DMS153 treated with DMSO at 0.1 percent for 48 hours (cell line): ENCODE measurements around the gene BRPF1.
"Not testable (repeated sequence)": the region's sequence is repeated elsewhere in the genome, so short reads cannot be mapped to it uniquely, and the experiment has no call there.

Experiments
- DNase-seq: peaks from one replicate; lab custom pipeline; 2025; ENCODE audit not compliant: unreplicated experiment; lab: John Stamatoyannopoulos, UW

Gene BRPF1

GRCh38 chr3:9767418-9767817 is 35.9 kb downstream of the BRPF1 start:
- no peak for DNase-seq

- DNase-seq = no peak
These were observed 36.7 kb downstream of the BRPF1 start for GRCh38 chr3:9768141-9768775.

GRCh38 chr3:9769012-9769411 is 37.5 kb downstream of the BRPF1 start:
- DNase-seq = no peak

GRCh38 chr3:9769426-9770275 is 38.1 kb downstream of the BRPF1 start, which contains the start of gene CAMK1:
CAMK1 (minus strand) TSS chr3:9769947; CDS start chr3:9767749, 2,198 bp downstream.
- peak; percentile 3 for DNase-seq

GRCh38 chr3:9770276-9770812 is 38.8 kb downstream of the BRPF1 start:
- no peak for DNase-seq

- DNase-seq = not testable (repeated sequence)
These were observed 39.5 kb downstream of the BRPF1 start for GRCh38 chr3:9771007-9771406.

- no peak for DNase-seq
These were observed 45.6 kb downstream of the BRPF1 start for GRCh38 chr3:9776896-9777693.

GRCh38 chr3:9777694-9778021 is 46.1 kb downstream of the BRPF1 start:
- no peak for DNase-seq

GRCh38 chr3:9778143-9779074 is 46.9 kb downstream of the BRPF1 start:
- no peak for DNase-seq

GRCh38 chr3:9779075-9779593 is 47.6 kb downstream of the BRPF1 start:
- DNase-seq = no peak

GRCh38 chr3:9779721-9780457 is 48.4 kb downstream of the BRPF1 start:
- no peak for DNase-seq

- no peak for DNase-seq
These were observed 48.9 kb downstream of the BRPF1 start for GRCh38 chr3:9780458-9780812.

- no peak for DNase-seq
These were observed 49.4 kb downstream of the BRPF1 start for GRCh38 chr3:9780910-9781309.

GRCh38 chr3:9781551-9781950 is 50.0 kb downstream of the BRPF1 start:
- no peak for DNase-seq

- no peak for DNase-seq
These were observed 50.6 kb downstream of the BRPF1 start for GRCh38 chr3:9781978-9782603.

- no peak for DNase-seq
These were observed 51.2 kb downstream of the BRPF1 start for GRCh38 chr3:9782770-9783169.

- DNase-seq = no peak
These were observed 52.4 kb downstream of the BRPF1 start for GRCh38 chr3:9783954-9784353.

- DNase-seq = no peak
These were observed 53.4 kb downstream of the BRPF1 start for GRCh38 chr3:9784965-9785364.

GRCh38 chr3:9785602-9786001 is 54.1 kb downstream of the BRPF1 start:
- DNase-seq = no peak
